Neural cell (in vitro differentiated cells): ENCODE data around the gene SMAD7. TPM values are rescaled to one million over a fixed set of nuclear protein-coding genes. Genes with fewer than 3 reads are reported as not detected.

Experiments
- H2AFZ ChIP-seq: fragments of 200-600, 300-800 bp; sonication (generic), shearing (Covaris generic); 2 replicates; pipeline ENCODE4 v1.6.0; 2014; ENCODE audit warnings: low read depth, mild to moderate bottlenecking, antibody characterized with exemption, low read length, moderate library complexity
- H3F3A ChIP-seq: fragments of 200-600 bp; shearing (Covaris generic); 2 replicates; pipeline ENCODE4 v1.6.1; 2016; ENCODE audit warnings: mild to moderate bottlenecking, moderate library complexity, mixed read lengths, antibody characterized with exemption, low read length; ENCODE audit not compliant: insufficient read depth, poor library complexity, severe bottlenecking
- H3K27ac ChIP-seq: fragments of 200-600, 300-800 bp; sonication (generic), shearing (Covaris generic); 2 replicates; pipeline ENCODE4 v1.5.1; 2014; ENCODE audit warnings: mild to moderate bottlenecking, low read length, moderate library complexity
- H3K27me3 ChIP-seq: fragments of 300-800, 200-600 bp; sonication (generic), shearing (Covaris generic); 2 replicates; pipeline ENCODE4 v1.6.0; 2014; ENCODE audit warnings: mild to moderate bottlenecking, low read depth, low read length, moderate library complexity; ENCODE audit not compliant: insufficient read depth
- H3K36me3 ChIP-seq: fragments of 300-800, 200-600 bp; sonication (generic), shearing (Covaris generic); 2 replicates; pipeline ENCODE4 v1.5.1; 2014; ENCODE audit warnings: mild to moderate bottlenecking, antibody characterized with exemption, low read length, moderate library complexity; ENCODE audit not compliant: insufficient read depth
- H3K4me2 ChIP-seq: fragments of 300-800, 200-600 bp; sonication (generic), shearing (Covaris generic); 2 replicates; pipeline ENCODE4 v1.6.0; 2014; ENCODE audit warnings: mild to moderate bottlenecking, low read length
- H3K4me3 ChIP-seq: fragments of 300-800, 200-600 bp; sonication (generic), shearing (Covaris generic); 2 replicates; pipeline ENCODE4 v1.5.1; 2014; ENCODE audit warnings: mild to moderate bottlenecking, low read length, moderate library complexity
- H3K79me2 ChIP-seq: fragments of 200-600 bp; shearing (Covaris generic); replicated peaks from 2 replicates; pipeline ENCODE4 v1.6.0; 2014; ENCODE audit warnings: mild to moderate bottlenecking, low read length, moderate library complexity; ENCODE audit not compliant: insufficient read depth
- H3K9ac ChIP-seq: fragments of 300-800, 200-600 bp; sonication (generic), shearing (Covaris generic); 2 replicates; pipeline ENCODE4 v1.6.1; 2016; ENCODE audit warnings: mild to moderate bottlenecking, low read length, mixed read lengths
- H3K9me2 ChIP-seq: fragments of 200-600 bp; shearing (Covaris generic); 2 replicates; pipeline ENCODE4 v1.6.1; 2016; ENCODE audit warnings: mild to moderate bottlenecking, low read length, mixed read lengths; ENCODE audit not compliant: insufficient read depth
- H3K9me3 ChIP-seq: fragments of 200-600, 300-800 bp; sonication (generic), shearing (Covaris generic); 2 replicates; pipeline ENCODE4 v1.6.1; 2016; ENCODE audit warnings: mild to moderate bottlenecking, mixed run types, low read length, moderate library complexity, mixed read lengths
- H4K20me1 ChIP-seq: fragments of 200-600 bp; shearing (Covaris generic); 2 replicates; pipeline ENCODE4 v1.6.1; 2016; ENCODE audit warnings: mild to moderate bottlenecking, mixed run types; ENCODE audit not compliant: insufficient read depth
- EP300 ChIP-seq: fragments of 450-650 bp; conservative IDR thresholded peaks from 2 replicates; pipeline ENCODE4 v1.6.1; 2014; ENCODE audit warnings: antibody characterized with exemption, mild to moderate bottlenecking, moderate library complexity; ENCODE audit not compliant: poor library complexity, severe bottlenecking
- EZH2 ChIP-seq: fragments of 200-600, 300-800 bp; shearing (Covaris generic), sonication (generic); IDR thresholded peaks from 2 replicates; pipeline ENCODE4 v1.6.1; 2014; ENCODE audit warnings: antibody characterized with exemption, low read length, borderline replicate concordance, mild to moderate bottlenecking; ENCODE audit not compliant: insufficient read depth, poor library complexity, severe bottlenecking
- MXI1 ChIP-seq: fragments of 450-650 bp; conservative IDR thresholded peaks from 2 replicates; pipeline ENCODE4 v1.6.1; 2014; ENCODE audit warnings: antibody characterized with exemption, mild to moderate bottlenecking; ENCODE audit not compliant: poor library complexity, severe bottlenecking
- POLR2AphosphoS5 ChIP-seq: IDR thresholded peaks from 2 replicates; pipeline ENCODE4 v1.6.1; 2012
- RAD21 ChIP-seq: fragments of 450-650 bp; conservative IDR thresholded peaks from 2 replicates; pipeline ENCODE4 v1.6.1; 2014; ENCODE audit warnings: antibody characterized with exemption, mild to moderate bottlenecking, moderate library complexity
- REST ChIP-seq: IDR thresholded peaks from 2 replicates; pipeline ENCODE4 v1.6.1; 2012; ENCODE audit warnings: borderline replicate concordance
- SMC3 ChIP-seq: fragments of 450-650 bp; conservative IDR thresholded peaks from 2 replicates; pipeline ENCODE4 v1.6.1; 2014; ENCODE audit warnings: antibody characterized with exemption, mild to moderate bottlenecking, moderate library complexity; ENCODE audit not compliant: poor library complexity
- TAF1 ChIP-seq: IDR thresholded peaks from 2 replicates; pipeline ENCODE4 v1.6.1; 2012; ENCODE audit warnings: low read depth
- polyA plus RNA-seq: library from polyadenylated mRNA; depleted of rRNA; stranded (reverse); fragments of >200 nt; gene quantifications from 2 replicates; pipeline ENCODE4 v1.2.3, GENCODE V29; 2014
- TF ChIP-seq, protein P1 (sequence below): fragments of 450-650 bp; IDR thresholded peaks from 2 replicates; pipeline ENCODE4 v1.5.1; 2014; ENCODE audit warnings: antibody characterized with exemption, mild to moderate bottlenecking, moderate library complexity; ENCODE audit not compliant: poor library complexity, severe bottlenecking

Gene SMAD7
- polyA plus RNA-seq, 1 donor from 2014 or later: 3.8 TPM

GRCh38 chr18:48997985-48998831 is 47.4 kb upstream of the SMAD7 start:
- Histone ChIP-seq H3K9me2 (no peaks in the 10 kb centered on the region), H2AFZ (no peak overlapping the region), H3K9me3 (no peaks in the 10 kb centered on the region), H3K9ac (no peak overlapping the region), H3F3A (no peaks in the 10 kb centered on the region), H3K27ac (no peak overlapping the region), H3K4me2 (peak overlapping the region; percentile 4), H3K4me3 (peak overlapping the region; percentile 10), H3K36me3 (no peaks in the 10 kb centered on the region), H4K20me1 (no peaks in the 10 kb centered on the region), H3K27me3 (no peaks in the 10 kb centered on the region), H3K79me2 (no peaks in the 10 kb centered on the region)
- no peak for TF ChIP-seq MXI1
- no peak for TF ChIP-seq RAD21
- no peak for TF ChIP-seq POLR2AphosphoS5
- no peak for TF ChIP-seq SMC3
- no peak for TF ChIP-seq TAF1
- TF ChIP-seq, protein P1, sequence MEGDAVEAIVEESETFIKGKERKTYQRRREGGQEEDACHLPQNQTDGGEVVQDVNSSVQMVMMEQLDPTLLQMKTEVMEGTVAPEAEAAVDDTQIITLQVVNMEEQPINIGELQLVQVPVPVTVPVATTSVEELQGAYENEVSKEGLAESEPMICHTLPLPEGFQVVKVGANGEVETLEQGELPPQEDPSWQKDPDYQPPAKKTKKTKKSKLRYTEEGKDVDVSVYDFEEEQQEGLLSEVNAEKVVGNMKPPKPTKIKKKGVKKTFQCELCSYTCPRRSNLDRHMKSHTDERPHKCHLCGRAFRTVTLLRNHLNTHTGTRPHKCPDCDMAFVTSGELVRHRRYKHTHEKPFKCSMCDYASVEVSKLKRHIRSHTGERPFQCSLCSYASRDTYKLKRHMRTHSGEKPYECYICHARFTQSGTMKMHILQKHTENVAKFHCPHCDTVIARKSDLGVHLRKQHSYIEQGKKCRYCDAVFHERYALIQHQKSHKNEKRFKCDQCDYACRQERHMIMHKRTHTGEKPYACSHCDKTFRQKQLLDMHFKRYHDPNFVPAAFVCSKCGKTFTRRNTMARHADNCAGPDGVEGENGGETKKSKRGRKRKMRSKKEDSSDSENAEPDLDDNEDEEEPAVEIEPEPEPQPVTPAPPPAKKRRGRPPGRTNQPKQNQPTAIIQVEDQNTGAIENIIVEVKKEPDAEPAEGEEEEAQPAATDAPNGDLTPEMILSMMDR: no peak
- no peak for TF ChIP-seq EZH2
- no peak for TF ChIP-seq EP300
- TF ChIP-seq REST: no peak

DNA sequence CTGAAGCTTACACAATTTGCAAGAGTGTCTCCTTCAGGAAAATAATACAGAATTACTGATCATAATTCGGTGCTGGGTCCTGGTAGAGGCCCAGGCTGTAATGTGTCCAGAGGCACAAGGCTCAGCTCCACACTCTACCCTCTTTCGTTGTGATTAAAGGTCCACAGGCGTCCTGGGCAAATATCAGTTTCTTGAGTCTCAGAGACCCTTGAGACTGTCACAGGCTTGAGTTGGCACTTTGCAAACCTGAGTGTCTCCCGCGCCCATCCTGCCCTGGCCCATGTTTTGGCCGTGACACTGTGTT is 46.9 kb upstream of the SMAD7 start:
- H3K4me3 ChIP-seq: peak overlapping the region; percentile 10
- H3K9ac ChIP-seq: no peak overlapping the region
- no peaks in the 10 kb centered on the region for H3K36me3 ChIP-seq
- no peaks in the 10 kb centered on the region for H3F3A ChIP-seq
- TF ChIP-seq SMC3 (no peak), POLR2AphosphoS5 (no peak), EP300 (no peak), EZH2 (no peak), REST (no peak)
- H2AFZ ChIP-seq: no peak overlapping the region
- no peak overlapping the region for H3K27ac ChIP-seq
- no peaks in the 10 kb centered on the region for H3K27me3 ChIP-seq
- H4K20me1 ChIP-seq: no peaks in the 10 kb centered on the region
- H3K9me2 ChIP-seq: no peaks in the 10 kb centered on the region
- H3K9me3 ChIP-seq: no peaks in the 10 kb centered on the region
- peak overlapping the region; percentile 4 for H3K4me2 ChIP-seq
- H3K79me2 ChIP-seq: no peaks in the 10 kb centered on the region
